OCI-M2 (cell line): ENCODE data around the gene ANKRD29.
"Not testable (repeated sequence)": the region's sequence is repeated elsewhere in the genome, so short reads cannot be mapped to it uniquely, and the experiment has no call there.

Experiments used
- DNase-seq: peaks from one replicate; lab custom pipeline; 2025; ENCODE audit not compliant: unreplicated experiment; lab: John Stamatoyannopoulos, UW

The ANKRD29 gene

DNA sequence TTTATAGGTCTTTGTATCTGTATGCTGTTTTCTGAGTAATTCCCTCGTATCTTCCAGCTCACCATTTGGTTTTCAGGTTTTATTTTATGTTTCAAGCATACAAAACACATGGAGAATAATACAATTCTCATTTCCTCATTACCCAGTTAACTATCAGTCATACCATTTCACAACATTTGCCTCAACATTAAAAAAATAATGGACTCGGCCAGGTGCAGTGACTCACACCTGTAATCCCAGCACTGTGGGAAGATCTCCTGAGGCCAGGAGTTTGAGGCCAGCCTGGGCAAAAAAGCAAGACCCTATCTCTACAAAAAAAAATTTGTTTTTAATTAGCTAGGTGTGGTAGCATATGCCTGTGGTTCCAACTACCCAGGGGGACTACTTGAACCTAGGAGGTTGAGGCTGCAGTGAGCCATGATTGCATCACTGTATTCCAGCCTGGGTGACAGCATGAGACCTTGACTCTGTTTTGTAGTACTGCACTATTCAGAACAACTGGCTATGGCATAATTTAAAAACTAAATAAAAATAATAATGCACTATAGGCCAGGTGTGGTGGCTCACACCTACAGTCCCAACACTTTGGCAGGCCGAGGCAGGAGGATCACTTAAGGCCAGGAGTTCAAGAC is 96.7 kb downstream of the ANKRD29 start:
- no peak for DNase-seq

DNA sequence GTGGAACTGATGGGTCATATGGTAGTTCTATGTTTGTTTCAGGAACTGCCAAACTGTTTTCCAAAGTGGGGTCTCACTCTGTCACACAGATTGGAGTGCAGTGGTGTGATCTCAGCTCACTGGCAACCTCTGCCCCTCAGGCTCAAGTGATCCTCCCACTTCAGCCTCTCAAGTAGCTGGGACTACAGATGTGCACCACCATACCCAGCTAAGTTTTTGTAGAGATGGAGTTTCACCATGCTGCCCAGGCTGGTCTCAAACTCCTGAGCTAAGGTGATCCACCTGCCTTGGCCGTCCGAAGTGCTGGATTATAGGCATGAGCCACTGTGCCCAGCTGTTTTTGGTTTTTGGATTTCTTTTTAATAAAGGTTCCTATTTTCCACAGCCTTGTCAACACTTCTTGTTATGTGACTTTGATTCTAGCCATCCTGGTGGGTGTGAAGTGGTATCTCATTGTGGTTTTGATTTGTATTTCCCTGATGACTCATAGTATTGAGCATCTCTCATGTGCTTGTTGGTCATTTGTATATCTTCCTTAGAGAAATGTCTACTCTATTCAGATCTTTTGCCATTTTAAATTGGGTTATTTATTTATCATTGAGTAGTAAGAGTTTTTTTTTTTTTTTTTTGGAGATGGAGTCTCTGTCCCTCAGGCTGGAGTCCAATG is 99.2 kb downstream of the ANKRD29 start:
- no peak for DNase-seq

DNA sequence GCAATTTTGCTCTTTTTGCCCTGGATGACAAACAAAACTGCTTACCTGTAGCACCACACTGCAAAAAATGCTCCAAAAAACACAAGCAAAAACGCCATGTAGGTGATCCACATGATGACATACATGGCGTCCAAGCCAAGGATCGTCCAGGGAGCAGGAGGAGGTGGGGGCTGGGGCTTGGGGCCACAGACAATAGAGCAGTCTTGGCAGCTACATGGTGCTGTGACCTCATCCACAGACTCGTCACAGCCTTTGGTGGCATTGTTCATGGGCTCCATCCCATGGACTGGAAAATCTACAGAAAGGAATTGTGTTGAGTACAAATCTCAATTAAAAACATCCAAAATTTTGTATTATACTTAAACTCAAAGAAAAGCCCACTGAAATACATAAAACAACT is 102.5 kb downstream of the ANKRD29 start:
- DNase-seq = no peak

DNA sequence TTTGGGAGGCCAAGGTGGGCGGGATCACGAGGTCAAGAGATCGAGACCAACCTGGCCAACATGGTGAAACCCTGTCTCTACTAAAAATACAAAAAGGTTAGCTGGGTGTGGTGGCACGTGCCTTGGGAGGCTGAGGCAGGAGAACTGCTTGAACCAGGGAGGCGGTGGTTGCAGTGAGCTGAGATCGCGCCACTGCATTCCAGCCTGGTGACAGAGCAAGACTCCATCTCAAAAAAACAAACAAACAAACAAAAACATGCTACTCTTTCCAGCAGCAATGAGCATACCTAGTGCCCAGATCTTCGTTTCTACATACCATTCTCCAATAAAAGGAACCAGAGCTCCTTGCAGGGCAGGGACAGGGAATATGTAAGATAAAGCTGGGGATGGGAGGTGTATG is 105.2 kb downstream of the ANKRD29 start:
- DNase-seq = not testable (repeated sequence)

DNA sequence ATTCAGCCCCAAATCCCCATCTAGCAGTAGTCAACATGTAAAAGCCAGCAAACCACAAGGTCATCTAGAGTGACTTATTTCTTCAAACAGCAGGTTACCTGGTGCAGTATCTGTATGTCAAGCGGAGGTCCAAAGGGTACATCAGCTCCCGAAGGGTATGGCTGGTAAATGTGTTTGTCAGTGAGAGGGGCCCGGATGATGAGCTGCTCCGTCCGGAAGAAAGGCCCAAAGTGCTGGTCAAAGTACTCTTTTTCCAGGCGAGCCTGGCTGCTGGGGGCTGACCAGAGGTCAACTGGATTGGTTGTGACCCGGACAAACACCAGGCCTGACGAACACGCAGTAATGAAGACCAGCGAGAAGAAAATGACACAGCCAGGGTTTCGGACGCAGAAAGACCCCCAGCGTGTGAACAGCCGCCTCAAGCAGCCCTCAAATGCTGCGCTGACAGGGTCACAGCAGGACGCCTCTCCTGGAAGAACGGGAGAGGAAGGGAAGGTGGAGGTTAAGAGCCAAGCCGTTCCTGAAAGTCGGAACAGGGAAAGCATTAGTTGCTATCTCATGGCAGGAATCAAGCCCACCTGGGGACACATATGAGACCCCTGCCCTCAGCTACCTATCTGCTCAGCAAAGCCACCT is 106.4 kb downstream of the ANKRD29 start:
- no peak for DNase-seq

DNA sequence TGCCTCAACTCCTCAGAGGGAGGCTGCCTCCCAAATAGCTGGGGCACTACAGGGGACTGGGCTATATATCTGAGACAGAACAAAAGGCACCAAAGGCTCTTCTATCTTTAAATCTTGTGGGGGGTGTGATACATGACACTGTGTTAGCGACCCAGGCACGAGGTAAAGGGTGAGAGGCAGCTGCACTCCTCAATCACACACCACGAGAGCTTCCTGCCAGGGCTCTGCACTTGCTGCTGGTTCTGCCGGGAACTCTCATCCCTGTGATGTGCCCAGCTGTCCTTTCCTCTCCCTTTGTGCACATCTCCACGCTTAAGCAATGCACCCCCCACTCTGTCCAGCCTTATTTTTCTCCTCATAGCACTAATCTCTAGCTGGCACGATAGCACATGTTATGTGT is 108.8 kb downstream of the ANKRD29 start:
- no peak for DNase-seq

DNA sequence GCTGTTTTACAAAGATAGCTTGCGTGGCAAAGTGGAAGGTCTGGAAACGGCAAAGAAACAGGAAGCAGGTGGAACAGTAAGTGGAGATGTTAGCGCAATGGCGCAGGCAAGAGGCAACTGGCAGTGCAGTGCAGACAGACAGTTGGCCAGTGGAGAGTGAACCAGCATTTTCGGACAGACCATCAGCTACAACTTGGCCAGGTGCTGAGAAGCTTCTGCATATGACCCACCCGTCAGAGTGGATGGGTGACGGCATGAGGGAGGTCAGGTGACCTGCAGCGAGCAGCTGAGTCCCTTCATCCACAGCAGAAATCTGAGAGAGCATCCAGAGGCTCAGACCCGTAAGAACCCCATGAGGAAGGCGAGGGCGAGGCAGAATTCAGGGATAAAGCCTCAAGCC is 110.2 kb downstream of the ANKRD29 start:
- no peak for DNase-seq

DNA sequence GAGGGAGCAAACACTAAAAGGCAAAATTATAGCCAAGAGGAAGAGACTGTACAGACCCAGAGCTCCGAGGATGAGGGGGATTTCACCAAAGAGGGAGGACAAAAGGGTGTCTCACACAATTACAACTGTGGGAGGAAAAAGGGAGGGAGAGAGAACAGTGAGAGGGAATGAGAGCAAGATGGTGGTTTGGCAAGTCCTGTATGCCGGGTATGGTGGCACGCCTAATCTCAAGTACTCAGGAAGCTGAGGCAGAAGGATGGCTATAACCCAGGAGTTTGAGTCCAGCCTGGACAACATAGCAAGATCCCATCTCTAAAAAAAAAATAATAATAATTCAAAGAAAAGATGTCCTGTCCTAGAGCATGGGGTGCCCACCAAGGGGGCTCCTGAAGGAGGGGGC is 110.7 kb downstream of the ANKRD29 start:
- no peak for DNase-seq

DNA sequence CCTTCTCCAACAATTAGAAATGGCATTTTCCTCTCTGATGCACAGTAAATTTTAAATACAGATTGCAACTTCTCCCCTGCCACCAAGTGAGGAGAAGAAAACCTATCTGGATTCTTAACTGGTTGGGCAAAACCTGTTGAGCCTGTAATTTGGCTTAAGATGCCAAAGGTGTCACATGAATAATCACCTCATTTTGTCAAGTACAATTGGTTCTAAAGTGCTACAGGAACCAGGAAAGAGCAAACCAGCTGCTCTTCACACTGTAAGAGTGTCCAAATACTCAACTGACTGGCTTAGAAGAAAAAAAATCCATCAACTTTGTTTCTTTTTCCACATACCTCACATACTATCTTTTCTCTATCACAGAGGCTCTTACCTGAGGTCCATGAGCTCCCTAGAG is 111.8 kb downstream of the ANKRD29 start:
- no peak for DNase-seq
